Esophagus squamous epithelium (tissue), 4 donors: ENCODE measurements around the gene FRMD3.

Experiments used
- CTCF ChIP-seq, 6 experiments: fragments of 450-650 bp in 4 of 6; fragments of 200-600 bp in 2 of 6; sonication (generic) in 2 of 6; IDR thresholded peaks; one replicate each; pipeline ENCODE4 v1.5.1; 2016 to 2019; ENCODE audit warnings: antibody characterized with exemption in 6 of 6, mild to moderate bottlenecking in 4 of 6, moderate library complexity in 4 of 6
- POLR2A ChIP-seq, 4 donors: fragments of 450-650 bp; IDR thresholded peaks; one replicate each; pipeline ENCODE4 v1.6.1; 2017; ENCODE audit warnings: antibody characterized with exemption in 4 of 4, mild to moderate bottlenecking in 4 of 4, moderate library complexity in 3 of 4

GRCh38 chr9:83483223-83483622 lies 55.0 kb downstream of the FRMD3 start:
- TF ChIP-seq CTCF (IDR thresholded peaks at IDR 0.05), result no peak
- no peak for TF ChIP-seq POLR2A (IDR thresholded peaks at IDR 0.05)
